Psoas muscle (tissue), 8 donors: ENCODE results near the gene ZHX3. TPM values are rescaled to one million over a fixed set of nuclear protein-coding genes. Genes with fewer than 3 reads are reported as not detected.

Source experiments
- ATAC-seq, 4 donors: fragments of 200-7000 bp; cut with Tn5 transposase; one replicate each; pipeline ENCODE4 v1.9.1; 2020; ENCODE audit warnings: moderate library complexity in 3 of 4, mild to moderate bottlenecking in 2 of 4
- DNase-seq, 2 donors: peaks; one replicate each; pipeline ENCODE4 v3.0.0-alpha.2; 2020
- H3K27ac ChIP-seq: fragments of 200-600 bp; one replicate; pipeline ENCODE4 v1.8.0; 2022
- H3K27me3 ChIP-seq, 3 donors: fragments of 200-600 bp in 1 of 3; one replicate each; pipeline versions ENCODE4 v1.6.1 to v1.8.0; 2013 to 2022; ENCODE audit warnings: low read length in 2 of 3, mild to moderate bottlenecking in 2 of 3, moderate library complexity in 1 of 3; ENCODE audit not compliant: insufficient read depth in 3 of 3
- H3K36me3 ChIP-seq, 2 donors: fragments of 200-600 bp in 1 of 2; one replicate each; pipeline versions ENCODE4 v1.6.1 to v1.8.0; 2013 to 2022; ENCODE audit warnings: low read depth in 1 of 2, mild to moderate bottlenecking in 1 of 2, moderate library complexity in 1 of 2; ENCODE audit not compliant: insufficient read depth in 1 of 2
- H3K4me1 ChIP-seq: fragments of 200-600 bp; one replicate; pipeline ENCODE4 v1.8.0; 2022
- H3K4me3 ChIP-seq: fragments of 200-600 bp; one replicate; pipeline ENCODE4 v1.8.0; 2022; ENCODE audit warnings: mild to moderate bottlenecking
- H3K9me3 ChIP-seq: fragments of 200-600 bp; one replicate; pipeline ENCODE4 v1.8.0; 2022
- WGBS, 3 donors: extraction: QIAGEN DNeasy Blood & Tissue Kit; methylation state at CpG; one replicate each; pipeline versions ENCODE4 v1.1.6 to v1.1.7; 2013; 5-methylcytosine and 5-hydroxymethylcytosine counted together
- intact Hi-C, 2 donors: fragments of 100-400 bp; cut with DNase I; formaldehyde crosslinking; loops; one replicate each; pipeline versions ENCODE4 v1.11.0 to v1.14.2; 2022
- polyA plus RNA-seq, 3 donors: library from polyadenylated mRNA; stranded (reverse); fragments of 200-250 nt; gene quantifications; one replicate each; pipeline ENCODE4 v1.2.3, GENCODE V29; 2013
- total RNA-seq, 4 donors: library from RNA; stranded (reverse); fragmentation: NEBNext Ultra II Directional in 2 of 4; extraction: Animal tissue kit (Norgen Biotek cat#: 25700) in 2 of 4; gene quantifications; one replicate each; pipeline versions ENCODE4 v1.2.1 to v1.2.4, GENCODE V29; 2021 to 2023
- TF ChIP-seq, protein P1 (sequence below): fragments of 200-600 bp; IDR thresholded peaks from one replicate; pipeline ENCODE4 v1.8.0; 2022; ENCODE audit warnings: antibody characterized with exemption
- donor health status: healthy with polysubstance abuse.
- donor health status: DM: no; HTN: no; CAD: no; lungs with moderate emphysema.
- donor health status: Bipolar disorder and iron deficiency.
- donor health status: healthy.
- donor health status: DM: yes; HTN: yes; CAD: no.
- donor health status: DM: no; HTN: no; CAD: no.
- donor health status: DM: no; HTN: no; CAD: no.
- donor health status: DM: yes; HTN: yes; CAD: no.

ZHX3 gene
- total and polyA plus RNA-seq, 7 donors, result 7.0 to 47.7 (median 39.6) TPM

DNA sequence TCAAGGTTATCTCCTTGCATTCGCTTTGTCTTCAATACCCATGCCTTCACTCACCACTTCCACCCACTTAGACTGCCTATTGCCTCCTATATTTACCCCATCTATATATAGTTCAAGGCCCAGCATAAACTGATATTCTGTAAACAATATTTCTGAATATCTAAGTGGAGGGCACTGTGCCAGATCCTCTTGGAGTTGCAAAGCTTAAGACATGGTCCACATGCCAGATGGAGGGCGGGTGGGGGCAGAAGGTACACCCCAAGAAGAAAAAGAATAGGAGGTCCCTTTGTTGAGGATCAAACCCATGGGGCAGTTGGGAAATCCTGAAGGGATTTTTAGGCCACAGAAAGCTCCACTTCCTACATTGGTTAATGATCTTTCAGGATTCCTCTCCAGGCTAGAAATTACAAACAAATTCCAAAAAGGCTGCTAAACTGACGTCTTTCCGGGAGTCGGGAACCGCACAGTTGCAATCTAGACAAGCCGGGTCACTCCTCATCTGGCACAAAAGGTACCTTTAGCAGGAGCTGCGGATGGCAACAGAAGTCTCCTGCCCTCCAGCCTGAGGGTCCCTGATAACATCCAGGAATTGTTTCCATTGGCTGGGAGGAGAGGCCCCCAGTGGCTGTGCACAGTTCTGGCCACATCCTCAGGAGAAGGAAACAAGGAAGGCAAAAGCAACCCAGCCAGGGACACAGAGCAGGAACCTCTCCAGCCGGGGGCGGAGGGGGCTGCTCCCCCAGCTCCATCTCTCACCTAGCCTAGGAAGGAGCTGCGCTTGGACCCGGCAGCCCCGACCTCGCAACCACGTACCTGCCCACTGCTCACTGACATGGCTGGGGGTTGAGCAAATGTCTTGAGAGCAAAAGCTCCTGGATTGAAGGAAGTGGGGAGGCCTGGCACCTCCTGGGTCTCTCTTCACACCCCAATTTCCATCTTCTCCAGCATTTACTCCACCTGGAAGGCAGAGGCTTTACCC, 17.2 kb upstream of the ZHX3 start:
- no peak for DNase-seq
- no peaks in the 10 kb centered on the region for H3K27me3 ChIP-seq
- ATAC-seq, result no peak
- peaks cover 14% of the 10 kb centered on the region for H3K4me1 ChIP-seq
- H3K36me3 ChIP-seq, result no peaks in the 10 kb centered on the region
- no peak overlapping the region for H3K4me3 ChIP-seq
- H3K27ac ChIP-seq, result peak overlapping the region; percentile 53
- H3K9me3 ChIP-seq, result no peaks in the 10 kb centered on the region
- intact Hi-C loops, result loop anchor here (5.0 to 10.0 kb wide), 2 partner anchors 102 to 370 kb away; no protein-coding TSS in a partner anchor
- 76 to 88% (median 81%) methylated on average over 15 of the region's 15 CpGs for WGBS, 3 donors
- TF ChIP-seq, protein P1, sequence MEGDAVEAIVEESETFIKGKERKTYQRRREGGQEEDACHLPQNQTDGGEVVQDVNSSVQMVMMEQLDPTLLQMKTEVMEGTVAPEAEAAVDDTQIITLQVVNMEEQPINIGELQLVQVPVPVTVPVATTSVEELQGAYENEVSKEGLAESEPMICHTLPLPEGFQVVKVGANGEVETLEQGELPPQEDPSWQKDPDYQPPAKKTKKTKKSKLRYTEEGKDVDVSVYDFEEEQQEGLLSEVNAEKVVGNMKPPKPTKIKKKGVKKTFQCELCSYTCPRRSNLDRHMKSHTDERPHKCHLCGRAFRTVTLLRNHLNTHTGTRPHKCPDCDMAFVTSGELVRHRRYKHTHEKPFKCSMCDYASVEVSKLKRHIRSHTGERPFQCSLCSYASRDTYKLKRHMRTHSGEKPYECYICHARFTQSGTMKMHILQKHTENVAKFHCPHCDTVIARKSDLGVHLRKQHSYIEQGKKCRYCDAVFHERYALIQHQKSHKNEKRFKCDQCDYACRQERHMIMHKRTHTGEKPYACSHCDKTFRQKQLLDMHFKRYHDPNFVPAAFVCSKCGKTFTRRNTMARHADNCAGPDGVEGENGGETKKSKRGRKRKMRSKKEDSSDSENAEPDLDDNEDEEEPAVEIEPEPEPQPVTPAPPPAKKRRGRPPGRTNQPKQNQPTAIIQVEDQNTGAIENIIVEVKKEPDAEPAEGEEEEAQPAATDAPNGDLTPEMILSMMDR, result no peak

DNA sequence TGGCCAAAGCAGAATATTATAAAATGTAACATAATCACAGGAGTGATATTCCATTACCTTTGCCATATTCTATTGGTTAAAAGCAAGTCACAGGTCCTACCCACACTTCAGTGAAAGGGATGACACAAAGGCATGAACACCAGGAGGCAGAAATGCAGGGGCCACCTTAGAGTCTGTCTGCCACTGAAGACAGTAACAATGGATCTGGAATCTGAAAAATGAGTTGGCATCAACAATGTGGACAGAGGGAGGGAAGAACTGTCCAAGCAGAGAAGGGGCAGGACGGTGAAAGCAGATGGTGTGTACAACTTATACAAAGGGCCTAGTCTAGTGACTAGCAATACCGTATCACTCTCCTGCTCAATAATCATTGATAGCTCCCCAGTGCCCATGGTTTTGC, 16.5 kb upstream of the ZHX3 start:
- Histone ChIP-seq H3K4me3 (no peak overlapping the region), H3K27ac (peak overlapping the region; percentile 53), H3K36me3 (no peaks in the 10 kb centered on the region), H3K9me3 (no peaks in the 10 kb centered on the region), H3K4me1 (peaks cover 15% of the 10 kb centered on the region), H3K27me3 (no peaks in the 10 kb centered on the region)
- TF ChIP-seq, protein P1, result no peak
- DNase-seq (no peak), ATAC-seq (no peak)
- WGBS, 3 donors, result 77 to 91% (median 82%) methylated on average over 2 of the region's 2 CpGs
- intact Hi-C loops, result loop anchor here (5.0 to 10.0 kb wide), 2 partner anchors 102 to 369 kb away; no protein-coding TSS in a partner anchor

DNA sequence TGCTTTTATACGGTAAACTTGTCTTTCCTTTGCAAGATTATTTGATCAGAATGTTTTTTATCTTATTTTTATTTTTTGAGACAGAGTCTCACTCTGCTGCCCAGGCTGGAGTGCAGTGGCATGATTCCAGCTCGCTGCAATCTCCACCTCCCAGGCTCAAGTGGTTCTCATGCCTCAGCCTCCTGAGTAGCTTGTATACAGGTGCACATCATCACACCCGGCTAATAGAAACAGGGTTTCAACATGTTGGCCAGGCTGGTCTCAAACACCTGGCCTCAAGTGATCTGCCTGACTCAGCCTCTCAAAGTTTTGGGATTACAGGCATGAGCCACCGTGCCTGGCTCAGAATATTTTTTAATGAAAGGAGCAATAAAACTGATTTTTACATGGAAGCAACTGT, 14.2 kb upstream of the ZHX3 start:
- ATAC-seq (no peak), DNase-seq (no peak)
- Histone ChIP-seq H3K27me3 (no peaks in the 10 kb centered on the region), H3K4me1 (peaks cover 16% of the 10 kb centered on the region), H3K27ac (no peak overlapping the region), H3K36me3 (no peaks in the 10 kb centered on the region), H3K4me3 (no peak overlapping the region), H3K9me3 (no peaks in the 10 kb centered on the region)
- WGBS, 3 donors, result 82 to 90% (median 83%) methylated on average over 4 of the region's 4 CpGs
- TF ChIP-seq, protein P1, result no peak
- intact Hi-C loops, result loop anchor here (5.0 to 10.0 kb wide), 2 partner anchors 99 to 367 kb away; no protein-coding TSS in a partner anchor

DNA sequence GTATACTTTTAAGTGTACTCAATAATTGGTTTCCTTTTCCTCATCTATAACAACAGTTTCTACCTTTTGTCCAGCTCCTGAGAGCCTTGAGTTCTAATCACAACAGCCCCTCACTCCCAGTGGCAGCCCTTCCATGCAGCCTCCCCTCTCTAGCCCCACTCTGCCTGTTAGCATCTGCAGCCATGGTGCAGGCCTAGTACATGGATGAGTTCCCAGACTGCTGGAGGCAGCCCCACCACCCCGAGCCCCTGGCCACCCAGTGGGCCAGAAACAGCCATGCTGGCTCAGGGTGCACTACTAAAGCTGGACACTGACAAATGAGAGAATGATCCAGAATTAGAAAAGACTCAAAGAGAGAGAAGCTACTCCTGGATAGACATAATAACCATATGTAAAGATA, 13.4 kb upstream of the ZHX3 start:
- Histone ChIP-seq H3K36me3 (no peaks in the 10 kb centered on the region), H3K27me3 (no peaks in the 10 kb centered on the region), H3K9me3 (no peaks in the 10 kb centered on the region), H3K27ac (no peak overlapping the region), H3K4me3 (no peak overlapping the region), H3K4me1 (peaks cover 16% of the 10 kb centered on the region)
- ATAC-seq (no peak), DNase-seq (no peak)
- TF ChIP-seq, protein P1, result no peak
- WGBS, 3 donors, result 28 to 67% (median 43%) methylated on average over 1 of the region's 1 CpG
- intact Hi-C loops, result loop anchor here (5.0 to 10.0 kb wide), 2 partner anchors 99 to 366 kb away; no protein-coding TSS in a partner anchor
